Glutamatergic neuron (in vitro differentiated cells): ENCODE results near the gene NOX5. TPM values are rescaled to one million over a fixed set of nuclear protein-coding genes. Genes with fewer than 3 reads are reported as not detected.

Experiments
- DNase-seq: peaks from one replicate; pipeline ENCODE4 v3.0.0; 2022
- H3K27ac Mint-ChIP-seq: one replicate; pipeline ENCODE4 v1.8.0; 2020; ENCODE audit warnings: mild to moderate bottlenecking, mixed read lengths, inconsistent platforms; ENCODE audit not compliant: unreplicated experiment
- H3K27me3 Mint-ChIP-seq: one replicate; pipeline ENCODE4 v1.8.0; 2020; ENCODE audit warnings: mild to moderate bottlenecking, moderate library complexity, mixed read lengths, inconsistent platforms; ENCODE audit not compliant: unreplicated experiment
- H3K36me3 Mint-ChIP-seq: one replicate; pipeline ENCODE4 v1.8.0; 2020; ENCODE audit warnings: mild to moderate bottlenecking, mixed read lengths, inconsistent platforms; ENCODE audit not compliant: unreplicated experiment
- H3K4me1 Mint-ChIP-seq: one replicate; pipeline ENCODE4 v1.8.0; 2020; ENCODE audit warnings: mild to moderate bottlenecking, low read depth, mixed read lengths, inconsistent platforms; ENCODE audit not compliant: unreplicated experiment
- H3K4me3 Mint-ChIP-seq: one replicate; pipeline ENCODE4 v1.8.0; 2020; ENCODE audit warnings: mild to moderate bottlenecking, mixed read lengths, inconsistent platforms; ENCODE audit not compliant: unreplicated experiment
- H3K9me3 Mint-ChIP-seq: one replicate; pipeline ENCODE4 v1.8.0; 2020; ENCODE audit warnings: mild to moderate bottlenecking, moderate library complexity, mixed read lengths, inconsistent platforms; ENCODE audit not compliant: unreplicated experiment
- total RNA-seq: library from RNA; stranded (reverse); fragmentation: NEBNext Ultra II Directional; extraction: Animal tissue kit (Norgen Biotek cat#: 25700); gene quantifications from one replicate; pipeline ENCODE4 v1.2.1, GENCODE V29; 2021; ENCODE audit not compliant: unreplicated experiment
- TF ChIP-seq, protein P1 (sequence below): fragments of 200-600 bp; sonication (generic); IDR thresholded peaks from one replicate; pipeline ENCODE4 v1.5.0; 2021; ENCODE audit not compliant: partially characterized antibody, unreplicated experiment

Gene NOX5
- total RNA-seq, 1 donor from 2014 or later = not detected

GRCh38 chr15:68990992-68991500 is 23.4 kb upstream of the NOX5 start:
- Mint-ChIP-seq H3K4me1 (peaks cover 18% of the 10 kb centered on the region), H3K9me3 (no peaks in the 10 kb centered on the region), H3K36me3 (peaks cover 17% of the 10 kb centered on the region), H3K27ac (no peak overlapping the region), H3K4me3 (no peak overlapping the region), H3K27me3 (peaks cover 7% of the 10 kb centered on the region)
- TF ChIP-seq, protein P1, sequence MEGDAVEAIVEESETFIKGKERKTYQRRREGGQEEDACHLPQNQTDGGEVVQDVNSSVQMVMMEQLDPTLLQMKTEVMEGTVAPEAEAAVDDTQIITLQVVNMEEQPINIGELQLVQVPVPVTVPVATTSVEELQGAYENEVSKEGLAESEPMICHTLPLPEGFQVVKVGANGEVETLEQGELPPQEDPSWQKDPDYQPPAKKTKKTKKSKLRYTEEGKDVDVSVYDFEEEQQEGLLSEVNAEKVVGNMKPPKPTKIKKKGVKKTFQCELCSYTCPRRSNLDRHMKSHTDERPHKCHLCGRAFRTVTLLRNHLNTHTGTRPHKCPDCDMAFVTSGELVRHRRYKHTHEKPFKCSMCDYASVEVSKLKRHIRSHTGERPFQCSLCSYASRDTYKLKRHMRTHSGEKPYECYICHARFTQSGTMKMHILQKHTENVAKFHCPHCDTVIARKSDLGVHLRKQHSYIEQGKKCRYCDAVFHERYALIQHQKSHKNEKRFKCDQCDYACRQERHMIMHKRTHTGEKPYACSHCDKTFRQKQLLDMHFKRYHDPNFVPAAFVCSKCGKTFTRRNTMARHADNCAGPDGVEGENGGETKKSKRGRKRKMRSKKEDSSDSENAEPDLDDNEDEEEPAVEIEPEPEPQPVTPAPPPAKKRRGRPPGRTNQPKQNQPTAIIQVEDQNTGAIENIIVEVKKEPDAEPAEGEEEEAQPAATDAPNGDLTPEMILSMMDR = no peak
- no peak for DNase-seq

GRCh38 chr15:68991723-68992122 is 22.8 kb upstream of the NOX5 start:
- H3K4me3 Mint-ChIP-seq = no peak overlapping the region
- H3K36me3 Mint-ChIP-seq = peaks cover 17% of the 10 kb centered on the region
- DNase-seq = no peak
- no peaks in the 10 kb centered on the region for H3K9me3 Mint-ChIP-seq
- TF ChIP-seq, protein P1 = no peak
- H3K4me1 Mint-ChIP-seq = peaks cover 19% of the 10 kb centered on the region
- H3K27me3 Mint-ChIP-seq = peaks cover 7% of the 10 kb centered on the region
- no peak overlapping the region for H3K27ac Mint-ChIP-seq

DNA sequence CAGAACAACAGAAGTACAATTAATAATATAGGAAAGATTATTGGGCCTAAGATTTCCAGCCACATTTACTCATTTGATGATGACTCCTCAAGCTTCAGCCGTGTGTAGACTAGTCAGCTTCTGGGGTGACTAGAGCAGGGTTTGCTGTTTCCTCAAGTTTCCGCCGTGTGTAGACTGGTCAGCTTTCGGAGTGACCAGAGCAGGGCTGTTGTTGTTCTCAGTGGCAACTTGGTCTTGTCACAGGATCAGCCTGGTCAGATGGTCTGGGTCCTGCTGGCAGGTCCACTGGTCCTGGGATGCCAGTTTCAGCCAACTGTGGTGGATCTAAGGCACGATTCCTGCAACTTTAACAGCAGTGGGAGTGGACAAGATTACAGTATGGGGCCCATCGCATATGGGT is 21.8 kb upstream of the NOX5 start:
- peaks cover 5% of the 10 kb centered on the region for H3K27me3 Mint-ChIP-seq
- TF ChIP-seq, protein P1 = no peak
- DNase-seq = no peak
- H3K27ac Mint-ChIP-seq = no peak overlapping the region
- no peak overlapping the region for H3K4me3 Mint-ChIP-seq
- peaks cover 19% of the 10 kb centered on the region for H3K4me1 Mint-ChIP-seq
- H3K9me3 Mint-ChIP-seq = no peaks in the 10 kb centered on the region
- peaks cover 15% of the 10 kb centered on the region for H3K36me3 Mint-ChIP-seq

DNA sequence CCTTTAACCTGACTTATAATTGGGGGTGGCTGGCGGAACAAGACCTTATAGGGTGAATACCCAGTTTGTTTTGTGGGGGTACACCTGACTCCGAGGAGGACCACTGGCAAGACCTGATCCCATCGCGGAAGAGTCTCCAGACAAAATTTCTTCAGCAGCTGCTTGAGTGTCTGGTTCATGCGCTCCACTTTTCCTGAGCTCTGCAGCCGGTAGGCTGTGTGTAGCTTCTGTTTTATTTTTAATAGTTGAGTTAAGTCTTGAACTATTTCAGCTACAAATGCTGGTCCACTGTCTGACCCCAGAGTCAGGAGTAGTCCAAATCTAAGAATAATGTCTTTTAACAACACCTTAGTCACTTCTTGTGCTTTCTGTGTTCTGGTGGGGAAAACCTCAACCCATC is 21.2 kb upstream of the NOX5 start:
- TF ChIP-seq, protein P1 = no peak
- H3K4me1 Mint-ChIP-seq = peaks cover 19% of the 10 kb centered on the region

GRCh38 chr15:68994149-68994548 is 20.3 kb upstream of the NOX5 start:
- TF ChIP-seq, protein P1 = no peak
- Mint-ChIP-seq H3K27ac (no peak overlapping the region), H3K27me3 (no peaks in the 10 kb centered on the region)

More for the DNA sequence above, 21.2 kb upstream of the NOX5 start:
- H3K27me3 Mint-ChIP-seq = peaks cover under 1% of the 10 kb centered on the region
- H3K9me3 Mint-ChIP-seq = no peaks in the 10 kb centered on the region
- no peak for DNase-seq
- H3K36me3 Mint-ChIP-seq = peaks cover 9% of the 10 kb centered on the region
- H3K4me3 Mint-ChIP-seq = no peak overlapping the region
- no peak overlapping the region for H3K27ac Mint-ChIP-seq

More at GRCh38 chr15:68994149-68994548, 20.3 kb upstream of the NOX5 start:
- peaks cover 23% of the 10 kb centered on the region for H3K4me1 Mint-ChIP-seq
- peaks cover 4% of the 10 kb centered on the region for H3K36me3 Mint-ChIP-seq
- no peaks in the 10 kb centered on the region for H3K9me3 Mint-ChIP-seq
- no peak for DNase-seq
- no peak overlapping the region for H3K4me3 Mint-ChIP-seq
